Daoy (cell line): ENCODE results near the gene ZNF593. TPM values are rescaled to one million over a fixed set of nuclear protein-coding genes. Genes with fewer than 3 reads are reported as not detected.

ENCODE experiments used
- DNase-seq: peaks from one replicate; pipeline ENCODE4 v3.0.0-alpha.2; 2015; ENCODE audit warnings: low read depth
- total RNA-seq: library from RNA; depleted of rRNA; stranded (reverse); fragments of >200 nt; shearing (Covaris generic); gene quantifications from 2 replicates; pipeline ENCODE4 v1.2.3, GENCODE V29; 2014

Gene ZNF593
- total RNA-seq, 1 experiment from 2014 or later = 39.7 TPM

GRCh38 chr1:26169198-26169554 is 532 bp upstream of the ZNF593 start:
- no peak for DNase-seq

GRCh38 chr1:26170472-26170821 is 739 bp downstream of the ZNF593 start:
- DNase-seq = no peak

- no peak for DNase-seq
Measured at GRCh38 chr1:26171084-26172072, 1.7 kb downstream of the ZNF593 start, which contains the start of gene ZNF593OS. ZNF593OS (minus strand) TSS chr1:26171832; CDS start chr1:26171661, 171 bp downstream.

- no peak for DNase-seq
Measured at GRCh38 chr1:26175346-26175745, 5.6 kb downstream of the ZNF593 start.

- DNase-seq = no peak
Measured at GRCh38 chr1:26177182-26177684, 7.5 kb downstream of the ZNF593 start, which contains the start of gene CNKSR1. CNKSR1 (plus strand) TSS chr1:26177491; CDS start chr1:26177548, 57 bp downstream.

- DNase-seq = no peak
Measured at GRCh38 chr1:26180010-26180506, 10.3 kb downstream of the ZNF593 start.

GRCh38 chr1:26181586-26182382 is 12.1 kb downstream of the ZNF593 start:
- DNase-seq = peak; percentile 32

GRCh38 chr1:26182383-26182696 is 12.6 kb downstream of the ZNF593 start:
- DNase-seq = no peak

- DNase-seq = no peak
Measured at GRCh38 chr1:26184086-26184485, 14.4 kb downstream of the ZNF593 start.

- DNase-seq = no peak
Measured at GRCh38 chr1:26184883-26185282, 15.2 kb downstream of the ZNF593 start.

GRCh38 chr1:26187882-26188281 is 18.2 kb downstream of the ZNF593 start:
- DNase-seq = no peak

- DNase-seq = no peak
Measured at GRCh38 chr1:26188477-26188876, 18.8 kb downstream of the ZNF593 start.

- DNase-seq = no peak
Measured at GRCh38 chr1:26189331-26189730, 19.6 kb downstream of the ZNF593 start.

- DNase-seq = no peak
Measured at GRCh38 chr1:26189751-26190275, 20.1 kb downstream of the ZNF593 start.

GRCh38 chr1:26190373-26190987 is 20.8 kb downstream of the ZNF593 start, which contains the start of gene CATSPER4:
CATSPER4 (plus strand) TSS chr1:26190602; CDS start chr1:26190628, 26 bp downstream.
- DNase-seq = peak; percentile 43

- DNase-seq = no peak
Measured at GRCh38 chr1:26191739-26192138, 22.0 kb downstream of the ZNF593 start.

- no peak for DNase-seq
Measured at GRCh38 chr1:26195805-26196204, 26.1 kb downstream of the ZNF593 start.

GRCh38 chr1:26197301-26197700 is 27.6 kb downstream of the ZNF593 start:
- DNase-seq = no peak

GRCh38 chr1:26197813-26198212 is 28.1 kb downstream of the ZNF593 start:
- no peak for DNase-seq

GRCh38 chr1:26200413-26200812 is 30.7 kb downstream of the ZNF593 start:
- DNase-seq = no peak

- no peak for DNase-seq
Measured at GRCh38 chr1:26203642-26204318, 34.1 kb downstream of the ZNF593 start.
